Colon (tissue), 2 donors: ENCODE data around the gene MYO1G.
"Not testable (repeated sequence)": the region's sequence is repeated elsewhere in the genome, so short reads cannot be mapped to it uniquely, and the experiment has no call there.

ENCODE experiments used
- FAIRE-seq: peaks from 2 replicates; lab custom pipeline; 2012; peaks lifted over from hg19 to GRCh38; lab: Jason Lieb, UNC
- donor health status: control.
- donor health status: control.

Gene MYO1G

GRCh38 chr7:44999245-45000092 lies 20.7 kb upstream of the MYO1G start:
- no peak for FAIRE-seq

- FAIRE-seq = no peak
Observed at GRCh38 chr7:44998153-44998871, 19.5 kb upstream of the MYO1G start.

GRCh38 chr7:44995555-44996493 lies 17.0 kb upstream of the MYO1G start:
- no peak for FAIRE-seq

GRCh38 chr7:44994877-44995554 lies 16.2 kb upstream of the MYO1G start:
- FAIRE-seq = no peak

- FAIRE-seq = not testable (repeated sequence)
Observed at GRCh38 chr7:44992004-44992795, 13.4 kb upstream of the MYO1G start.

GRCh38 chr7:44990109-44991023 lies 11.6 kb upstream of the MYO1G start:
- no peak for FAIRE-seq

- FAIRE-seq = no peak
Observed at GRCh38 chr7:44989132-44989531, 10.3 kb upstream of the MYO1G start.

- no peak for FAIRE-seq
Observed at GRCh38 chr7:44988701-44989100, 9.9 kb upstream of the MYO1G start.

GRCh38 chr7:44987996-44988395 lies 9.2 kb upstream of the MYO1G start:
- no peak for FAIRE-seq

- FAIRE-seq = no peak
Observed at GRCh38 chr7:44987457-44987856, 8.6 kb upstream of the MYO1G start.

GRCh38 chr7:44986218-44987053 lies 7.6 kb upstream of the MYO1G start:
- no peak for FAIRE-seq

- FAIRE-seq = no peak
Observed at GRCh38 chr7:44985900-44986217, 7.0 kb upstream of the MYO1G start.

GRCh38 chr7:44985033-44985695 lies 6.3 kb upstream of the MYO1G start:
- FAIRE-seq = no peak

- no peak for FAIRE-seq
Observed at GRCh38 chr7:44984478-44984758, 5.6 kb upstream of the MYO1G start.

GRCh38 chr7:44983742-44984477 lies 5.1 kb upstream of the MYO1G start:
- FAIRE-seq = no peak

GRCh38 chr7:44982970-44983369 lies 4.2 kb upstream of the MYO1G start:
- FAIRE-seq = no peak

- FAIRE-seq = no peak
Observed at GRCh38 chr7:44982535-44982923, 3.7 kb upstream of the MYO1G start.
